Epithelial cell of proximal tubule (primary cell): Measurements from ENCODE around the gene SUSD1. TPM values are rescaled to one million over a fixed set of nuclear protein-coding genes. Genes with fewer than 3 reads are reported as not detected.
A peak's percentile ranks its signal among the peaks of the same experiment; 100 is the strongest.

Source experiments
- DNase-seq: peaks from one replicate; pipeline ENCODE4 v3.0.0-alpha.2; 2011; ENCODE audit warnings: low read depth
- H3K4me3 ChIP-seq: 2 replicates; pipeline ENCODE4 v1.5.1; 2011; ENCODE audit warnings: low read depth, mild to moderate bottlenecking, low read length
- CTCF ChIP-seq: conservative IDR thresholded peaks from 2 replicates; pipeline ENCODE4 v1.5.1; 2012; ENCODE audit warnings: low read depth, mild to moderate bottlenecking, low read length
- total RNA-seq: library from RNA; depleted of rRNA; stranded (reverse); fragments of >200 nt; gene quantifications from 2 replicates; pipeline ENCODE4 v1.2.3, GENCODE V29; 2015

The SUSD1 gene
- total RNA-seq, 1 donor from 2014 or later: 37.4 TPM

GRCh38 chr9:112050544-112051475 lies 124.3 kb downstream of the SUSD1 start:
- no peak for TF ChIP-seq CTCF
- no peak overlapping the region for H3K4me3 ChIP-seq
- DNase-seq: peak; percentile 98

GRCh38 chr9:112049811-112050516 lies 125.1 kb downstream of the SUSD1 start:
- no peak overlapping the region for H3K4me3 ChIP-seq
- no peak for TF ChIP-seq CTCF
- DNase-seq: no peak

DNA sequence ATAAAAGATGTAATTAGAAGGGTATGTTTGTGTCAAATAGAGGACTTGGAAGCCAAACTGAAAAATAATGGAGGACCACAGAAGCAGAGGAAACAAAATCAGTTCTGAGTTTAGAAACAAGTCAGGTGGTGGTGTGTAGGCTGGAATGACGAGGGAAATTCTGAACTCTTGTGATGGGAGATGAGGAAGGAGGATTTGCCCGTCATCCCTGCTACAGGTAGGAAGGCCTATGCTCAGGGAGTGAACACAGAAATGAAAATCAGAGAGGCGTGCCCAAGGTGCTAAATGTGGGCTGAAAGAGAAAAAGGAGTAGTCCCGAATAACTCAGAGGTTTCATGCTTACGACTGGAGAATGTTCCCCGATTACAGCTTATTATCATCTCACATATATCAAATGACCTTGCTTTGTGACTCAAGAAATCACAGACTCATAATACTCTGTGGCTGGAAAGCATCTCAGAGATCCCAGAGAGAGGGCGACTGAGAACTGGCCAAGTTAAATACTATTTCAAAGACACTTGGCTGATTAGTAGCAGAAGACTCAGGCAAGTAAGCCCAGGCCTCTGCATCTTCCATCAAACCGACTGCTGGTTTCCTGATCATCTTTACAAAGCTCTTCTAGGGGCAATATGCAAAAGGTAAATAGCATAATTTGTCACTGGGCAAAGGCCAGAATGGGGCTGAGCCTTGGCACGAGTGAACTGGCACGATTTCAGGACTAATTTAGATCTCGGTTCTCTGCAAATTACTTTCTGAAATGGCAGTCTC lies 126.0 kb downstream of the SUSD1 start:
- no peak overlapping the region for H3K4me3 ChIP-seq
- no peak for DNase-seq
- TF ChIP-seq CTCF: no peak

- no peak overlapping the region for H3K4me3 ChIP-seq
- DNase-seq: no peak
- TF ChIP-seq CTCF: no peak
Observed at GRCh38 chr9:112047538-112048066, 127.5 kb downstream of the SUSD1 start.

GRCh38 chr9:112046181-112046580 lies 128.9 kb downstream of the SUSD1 start:
- peak; percentile 79 for DNase-seq

GRCh38 chr9:112044881-112045280 lies 130.2 kb downstream of the SUSD1 start:
- H3K4me3 ChIP-seq: no peak overlapping the region
- no peak for DNase-seq
- no peak for TF ChIP-seq CTCF

More at GRCh38 chr9:112046181-112046580, 128.9 kb downstream of the SUSD1 start:
- H3K4me3 ChIP-seq: no peak overlapping the region
- no peak for TF ChIP-seq CTCF
